CD8-positive, alpha-beta memory T cell (primary cell): ENCODE data around the gene OR51F2. TPM values are rescaled to one million over a fixed set of nuclear protein-coding genes. Genes with fewer than 3 reads are reported as not detected.
"Not testable (repeated sequence)": the region's sequence is repeated elsewhere in the genome, so short reads cannot be mapped to it uniquely, and the experiment has no call there.

Experiments used
- CTCF ChIA-PET: fragments of 350-600 bp; sonication (Branson Sonifier 250); formaldehyde crosslinking; loops from one replicate; lab custom pipeline; 2021; ENCODE audit warnings: antibody characterized with exemption; lab: Charles Lee
- POLR2A ChIA-PET: fragments of 350-600 bp; sonication (Branson Sonifier 250); formaldehyde crosslinking; loops from one replicate; lab custom pipeline; 2021; ENCODE audit warnings: antibody characterized with exemption; lab: Charles Lee
- DNase-seq, 5 donors: peaks; one replicate each; pipeline versions ENCODE4 v3.0.0 to v3.0.0-alpha.2; 2020 to 2022; ENCODE audit warnings: mixed read lengths in 1 of 5
- H3K27ac ChIP-seq: one replicate; pipeline ENCODE4 v1.7.0; 2013; ENCODE audit warnings: low read depth, mild to moderate bottlenecking, low read length, moderate library complexity
- H3K27me3 ChIP-seq: 2 replicates; pipeline ENCODE4 v1.7.0; 2013; ENCODE audit warnings: low read length, mild to moderate bottlenecking; ENCODE audit not compliant: insufficient read depth, poor library complexity, severe bottlenecking
- H3K36me3 ChIP-seq: 2 replicates; pipeline ENCODE4 v1.7.0; 2013; ENCODE audit warnings: mild to moderate bottlenecking, low read length, moderate library complexity; ENCODE audit not compliant: insufficient read depth
- H3K4me1 ChIP-seq: 2 replicates; pipeline ENCODE4 v1.7.0; 2013; ENCODE audit warnings: mild to moderate bottlenecking, low read length, moderate library complexity; ENCODE audit not compliant: insufficient read depth
- H3K4me3 ChIP-seq: 2 replicates; pipeline ENCODE4 v1.7.0; 2013; ENCODE audit warnings: mild to moderate bottlenecking, low read length
- H3K9me3 ChIP-seq: 2 replicates; pipeline ENCODE4 v1.7.0; 2013; ENCODE audit warnings: mild to moderate bottlenecking, low read length
- H3K27ac Mint-ChIP-seq, 8 donors: one replicate each; pipeline ENCODE4 v1.8.0; 2020 to 2021; ENCODE audit warnings: mixed read lengths in 8 of 8, mild to moderate bottlenecking in 6 of 8, inconsistent platforms in 3 of 8, moderate library complexity in 3 of 8
- H3K27me3 Mint-ChIP-seq, 2 donors: one replicate each; pipeline ENCODE4 v1.8.0; 2020 to 2021; ENCODE audit warnings: mixed read lengths in 2 of 2, mild to moderate bottlenecking in 1 of 2, moderate library complexity in 1 of 2
- H3K36me3 Mint-ChIP-seq, 3 donors: one replicate each; pipeline ENCODE4 v1.8.0; 2020 to 2021; ENCODE audit warnings: mixed read lengths in 3 of 3, inconsistent platforms in 1 of 3, mild to moderate bottlenecking in 1 of 3
- H3K4me1 Mint-ChIP-seq, 3 donors: one replicate each; pipeline ENCODE4 v1.8.0; 2020 to 2021; ENCODE audit warnings: mixed read lengths in 3 of 3, inconsistent platforms in 1 of 3, mild to moderate bottlenecking in 1 of 3
- H3K4me3 Mint-ChIP-seq, 7 donors: one replicate each; pipeline ENCODE4 v1.8.0; 2020 to 2021; ENCODE audit warnings: mixed read lengths in 7 of 7, mild to moderate bottlenecking in 6 of 7, moderate library complexity in 4 of 7, inconsistent platforms in 2 of 7
- H3K9me3 Mint-ChIP-seq, 5 donors: one replicate each; pipeline ENCODE4 v1.8.0; 2020 to 2022; ENCODE audit warnings: mixed read lengths in 5 of 5, mild to moderate bottlenecking in 3 of 5, moderate library complexity in 2 of 5, inconsistent platforms in 1 of 5
- polyA plus RNA-seq: library from polyadenylated mRNA; unstranded; fragments of 300-500 nt; fragmentation: Illumina TruSeq; gene quantifications from one replicate; pipeline ENCODE4 v1.2.3, GENCODE V29; 2021
- total RNA-seq, 2 experiments: library from RNA; stranded (reverse); gene quantifications; one replicate each; pipeline ENCODE4 v1.2.3, GENCODE V29; 2021

Gene OR51F2
- total and polyA plus RNA-seq, 3 experiments from 2014 or later: not detected

DNA sequence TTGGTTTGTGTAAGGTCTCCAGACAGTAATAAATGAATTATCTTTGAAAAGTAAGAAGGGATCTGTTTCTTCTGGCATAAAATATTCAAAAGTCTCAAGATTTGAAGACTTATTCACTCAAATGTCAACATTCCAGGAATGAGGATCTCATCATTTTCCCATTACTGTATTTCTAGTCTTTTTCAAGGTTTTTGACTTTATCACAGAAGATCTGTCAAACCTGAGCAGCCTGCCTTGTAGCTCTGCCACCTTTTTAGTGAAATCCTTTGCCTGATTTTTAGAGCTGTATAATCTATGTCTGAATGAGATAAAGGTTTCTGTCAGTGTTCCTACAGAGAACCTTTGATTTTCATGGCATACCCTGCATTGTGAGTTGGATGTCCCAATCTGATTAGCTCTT, 4.0 kb downstream of the OR51F2 start:
- Histone ChIP-seq H3K4me3 (no peak overlapping the region), H3K27me3 (no peaks in the 10 kb centered on the region), H3K4me1 (no peaks in the 10 kb centered on the region), H3K9me3 (no peaks in the 10 kb centered on the region), H3K36me3 (no peaks in the 10 kb centered on the region), H3K27ac (no peak overlapping the region)
- H3K27ac Mint-ChIP-seq: no peak overlapping the region
- peaks cover 0 to 3% (median 0%) of the 10 kb centered on the region in 5 donors for H3K9me3 Mint-ChIP-seq
- no peak overlapping the region for H3K4me3 Mint-ChIP-seq
- DNase-seq: no peak
- ChIA-PET CTCF (no interaction called here), POLR2A (no interaction called here)
- H3K36me3 Mint-ChIP-seq: no peaks in the 10 kb centered on the region
- no peaks in the 10 kb centered on the region for H3K4me1 Mint-ChIP-seq
- H3K27me3 Mint-ChIP-seq: peaks cover 5 to 10% of the 10 kb centered on the region in 2 donors

DNA sequence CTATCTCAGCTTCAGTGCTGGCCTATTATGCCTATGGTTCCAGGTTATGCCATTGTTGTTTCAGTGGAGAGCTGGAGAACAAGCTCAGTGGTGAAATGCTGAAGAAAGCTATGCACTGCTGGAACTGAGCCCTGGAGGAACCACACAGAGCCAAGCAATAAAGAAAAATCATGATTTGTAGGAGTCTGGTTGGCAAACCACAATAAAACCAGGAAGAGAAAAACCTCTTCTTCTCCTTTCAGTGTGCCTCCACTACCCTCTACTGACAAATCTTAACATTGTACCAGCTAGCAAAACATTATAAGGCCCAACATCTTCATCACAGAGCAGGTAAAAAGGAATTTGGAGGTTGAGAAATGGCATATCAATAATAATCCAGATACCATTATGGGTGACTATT, 5.3 kb downstream of the OR51F2 start:
- H3K27me3 ChIP-seq: no peaks in the 10 kb centered on the region
- no peaks in the 10 kb centered on the region for H3K36me3 ChIP-seq
- H3K4me1 ChIP-seq: no peaks in the 10 kb centered on the region
- Mint-ChIP-seq H3K27ac (no peak overlapping the region), H3K36me3 (no peaks in the 10 kb centered on the region), H3K4me3 (no peak overlapping the region), H3K27me3 (peaks cover 0 to 9% of the 10 kb centered on the region in 2 donors), H3K9me3 (peaks cover 0 to 3% (median 0%) of the 10 kb centered on the region in 5 donors), H3K4me1 (no peaks in the 10 kb centered on the region)
- ChIA-PET CTCF (no interaction called here), POLR2A (no interaction called here)
- no peak overlapping the region for H3K27ac ChIP-seq
- no peak for DNase-seq
- H3K9me3 ChIP-seq: no peaks in the 10 kb centered on the region
- no peak overlapping the region for H3K4me3 ChIP-seq

GRCh38 chr11:4830346-4830745, 9.2 kb downstream of the OR51F2 start:
- no peak for DNase-seq
- Mint-ChIP-seq H3K4me1 (no peaks in the 10 kb centered on the region), H3K36me3 (no peaks in the 10 kb centered on the region), H3K9me3 (peaks cover 0 to under 1% (median 0%) of the 10 kb centered on the region in 5 donors), H3K27me3 (peaks cover 0 to 3% of the 10 kb centered on the region in 2 donors), H3K4me3 (no peak overlapping the region), H3K27ac (no peak overlapping the region)
- CTCF ChIA-PET: no interaction called here
- POLR2A ChIA-PET: no interaction called here
- no peaks in the 10 kb centered on the region for H3K4me1 ChIP-seq
- H3K9me3 ChIP-seq: no peaks in the 10 kb centered on the region
- H3K4me3 ChIP-seq: no peak overlapping the region
- H3K27me3 ChIP-seq: peaks cover 4% of the 10 kb centered on the region
- no peak overlapping the region for H3K27ac ChIP-seq
- H3K36me3 ChIP-seq: no peaks in the 10 kb centered on the region

DNA sequence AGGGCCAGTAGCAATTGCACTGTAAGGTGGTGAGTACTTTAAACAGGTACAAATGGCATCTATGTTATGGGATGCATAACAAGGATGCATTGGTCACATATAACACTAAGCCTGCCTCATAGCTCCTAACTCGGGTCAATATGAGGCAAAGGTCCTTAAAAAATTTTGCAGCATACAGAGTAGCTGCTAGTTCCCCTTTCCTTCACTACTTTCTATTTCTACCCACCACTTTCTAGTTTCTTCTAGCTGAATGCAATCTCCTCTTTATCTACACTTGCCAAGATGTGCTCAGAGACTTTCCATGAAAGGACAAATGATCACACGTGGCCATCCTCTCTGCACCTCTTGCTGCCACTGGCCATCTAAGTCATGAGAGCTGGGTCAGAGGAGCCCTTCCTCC, 9.8 kb downstream of the OR51F2 start:
- Histone ChIP-seq H3K27ac (no peak overlapping the region), H3K36me3 (no peaks in the 10 kb centered on the region), H3K27me3 (peaks cover 4% of the 10 kb centered on the region), H3K4me3 (no peak overlapping the region), H3K4me1 (no peaks in the 10 kb centered on the region), H3K9me3 (no peaks in the 10 kb centered on the region)
- CTCF ChIA-PET: no interaction called here
- DNase-seq: no peak
- no peak overlapping the region for H3K4me3 Mint-ChIP-seq
- no peaks in the 10 kb centered on the region for H3K4me1 Mint-ChIP-seq
- H3K9me3 Mint-ChIP-seq: peaks cover 0 to 2% (median 0%) of the 10 kb centered on the region in 5 donors
- peaks cover 0 to 3% of the 10 kb centered on the region in 2 donors for H3K27me3 Mint-ChIP-seq
- no peaks in the 10 kb centered on the region for H3K36me3 Mint-ChIP-seq
- POLR2A ChIA-PET: no interaction called here
- H3K27ac Mint-ChIP-seq: no peak overlapping the region

- peaks cover 0 to 2% (median 0%) of the 10 kb centered on the region in 5 donors for H3K9me3 Mint-ChIP-seq
- Histone ChIP-seq H3K4me3 (no peak overlapping the region), H3K9me3 (no peaks in the 10 kb centered on the region), H3K4me1 (no peaks in the 10 kb centered on the region), H3K36me3 (no peaks in the 10 kb centered on the region), H3K27ac (no peak overlapping the region), H3K27me3 (peaks cover 4% of the 10 kb centered on the region)
- no peaks in the 10 kb centered on the region for H3K36me3 Mint-ChIP-seq
- H3K4me1 Mint-ChIP-seq: no peaks in the 10 kb centered on the region
- CTCF ChIA-PET: no interaction called here
- no peak overlapping the region for H3K4me3 Mint-ChIP-seq
- peaks cover 0 to 3% of the 10 kb centered on the region in 2 donors for H3K27me3 Mint-ChIP-seq
- no peak overlapping the region for H3K27ac Mint-ChIP-seq
- no peak for DNase-seq
- POLR2A ChIA-PET: no interaction called here
Observed at GRCh38 chr11:4839851-4840549, 18.9 kb downstream of the OR51F2 start.

GRCh38 chr11:4848908-4849532, 27.9 kb downstream of the OR51F2 start, which contains the start of gene OR51S1:
Gene OR51S1, minus strand, starts transcription at chr11:4849208. Its CDS starts 0 bp downstream, at chr11:4849208.
- Mint-ChIP-seq H3K27me3 (peaks cover 1 to 13% of the 10 kb centered on the region in 2 donors), H3K4me3 (no peak within 1 kb of the TSS), H3K9me3 (peaks cover 0 to 4% (median 0%) of the 10 kb centered on the region in 5 donors), H3K36me3 (no peaks in the 10 kb centered on the region), H3K4me1 (no peaks in the 10 kb centered on the region), H3K27ac (no peak within 1 kb of the TSS)
- H3K27ac ChIP-seq: no peak within 1 kb of the TSS
- no peaks in the 10 kb centered on the region for H3K27me3 ChIP-seq
- H3K4me1 ChIP-seq: no peaks in the 10 kb centered on the region
- no peak within 1 kb of the TSS for H3K4me3 ChIP-seq
- no peaks in the 10 kb centered on the region for H3K36me3 ChIP-seq
- no peak for DNase-seq
- ChIA-PET CTCF (no interaction called here), POLR2A (no interaction called here)
- no peaks in the 10 kb centered on the region for H3K9me3 ChIP-seq

DNA sequence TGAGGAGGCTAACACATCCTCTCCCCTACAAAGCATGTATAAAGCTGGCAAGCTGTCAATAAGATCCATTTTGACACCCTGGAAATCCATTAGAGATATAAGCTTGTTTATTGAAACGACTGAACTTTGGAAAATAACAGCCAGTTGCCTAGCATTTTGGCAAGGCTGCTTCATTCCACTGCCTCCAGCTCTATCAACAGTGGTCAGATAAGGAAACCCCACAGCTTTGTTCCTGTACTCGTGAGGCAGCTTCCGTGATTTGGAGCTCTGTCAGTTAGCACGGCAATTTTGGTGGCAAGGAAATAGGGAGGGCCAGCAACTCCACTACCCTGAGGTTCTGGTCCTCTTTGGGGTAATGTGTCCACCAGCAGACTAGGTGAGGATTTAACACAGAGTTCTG, 29.9 kb downstream of the OR51F2 start:
- no peak overlapping the region for H3K27ac ChIP-seq
- Mint-ChIP-seq H3K4me3 (no peak overlapping the region), H3K9me3 (peaks cover 0 to 4% (median 2%) of the 10 kb centered on the region in 5 donors), H3K36me3 (no peaks in the 10 kb centered on the region), H3K4me1 (no peaks in the 10 kb centered on the region), H3K27me3 (peaks cover 1 to 13% of the 10 kb centered on the region in 2 donors), H3K27ac (no peak overlapping the region)
- H3K27me3 ChIP-seq: no peaks in the 10 kb centered on the region
- no peaks in the 10 kb centered on the region for H3K36me3 ChIP-seq
- CTCF ChIA-PET: no interaction called here
- no peaks in the 10 kb centered on the region for H3K9me3 ChIP-seq
- POLR2A ChIA-PET: no interaction called here
- no peak overlapping the region for H3K4me3 ChIP-seq
- no peak for DNase-seq
- no peaks in the 10 kb centered on the region for H3K4me1 ChIP-seq

- H3K27ac Mint-ChIP-seq, H3K4me3 ChIP-seq, DNase-seq, H3K9me3 Mint-ChIP-seq, H3K9me3 ChIP-seq, H3K36me3 Mint-ChIP-seq, H3K27me3 Mint-ChIP-seq, H3K4me1 ChIP-seq, POLR2A ChIA-PET, CTCF ChIA-PET, H3K27ac ChIP-seq, H3K4me3 Mint-ChIP-seq, H3K4me1 Mint-ChIP-seq, H3K27me3 ChIP-seq, H3K36me3 ChIP-seq: not testable (repeated sequence)
Observed at GRCh38 chr11:4854286-4854685, 33.2 kb downstream of the OR51F2 start.
